NB4 (cell line): Measurements from ENCODE around the gene ZNF316.
A peak's percentile ranks its signal among the peaks of the same experiment; 100 is the strongest.

Experiments
- POLR2A ChIP-seq: IDR thresholded peaks from 2 replicates; pipeline ENCODE4 v1.6.1; 2011; ENCODE audit warnings: mild to moderate bottlenecking; ENCODE audit not compliant: insufficient read length; ENCODE audit errors: extremely low read depth
- TF ChIP-seq, protein P1 (sequence below): IDR thresholded peaks from one replicate; pipeline ENCODE4 v1.5.1; 2012; ENCODE audit warnings: low read depth, low read length

DNA sequence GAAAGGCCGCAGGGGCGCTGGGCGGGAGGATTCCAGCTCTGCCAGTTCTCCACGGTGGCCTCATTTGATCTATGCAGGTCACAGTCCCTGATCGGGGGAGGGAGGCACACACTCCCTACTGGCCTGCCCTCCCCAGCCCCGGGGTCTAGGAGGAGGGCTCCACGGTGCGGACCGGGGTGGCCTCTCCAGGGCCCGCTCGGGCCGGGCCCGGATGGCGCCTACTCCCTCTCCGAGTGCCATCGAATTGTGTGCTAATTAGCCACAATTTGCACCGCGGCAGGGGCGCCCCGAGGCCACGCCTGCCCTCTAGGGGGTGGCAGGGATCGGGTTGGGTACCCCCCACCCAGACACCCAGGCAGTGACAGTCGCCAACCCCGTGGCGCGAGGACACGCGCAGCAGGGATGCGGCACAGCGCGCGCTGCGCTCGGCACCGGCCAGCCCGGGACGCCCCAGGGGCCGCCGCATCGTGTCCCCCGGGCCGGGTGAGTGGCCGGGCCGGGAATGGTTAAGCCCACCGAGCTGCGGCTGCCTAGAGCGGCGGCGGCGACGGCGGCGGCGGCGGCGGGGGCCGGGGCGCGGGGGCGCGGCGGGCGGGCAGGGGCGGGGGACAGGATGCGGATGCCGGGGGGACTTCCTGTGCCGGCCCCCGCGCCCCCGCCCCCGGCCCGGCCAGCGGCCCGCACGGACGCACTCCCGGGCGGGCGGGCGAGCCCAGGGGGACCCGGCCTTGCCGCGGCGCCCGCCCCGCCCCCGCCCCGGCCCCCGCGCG is 22.0 kb upstream of the ZNF316 start, which contains the start of gene ZNF853:
- TF ChIP-seq POLR2A = no peak
- TF ChIP-seq, protein P1, sequence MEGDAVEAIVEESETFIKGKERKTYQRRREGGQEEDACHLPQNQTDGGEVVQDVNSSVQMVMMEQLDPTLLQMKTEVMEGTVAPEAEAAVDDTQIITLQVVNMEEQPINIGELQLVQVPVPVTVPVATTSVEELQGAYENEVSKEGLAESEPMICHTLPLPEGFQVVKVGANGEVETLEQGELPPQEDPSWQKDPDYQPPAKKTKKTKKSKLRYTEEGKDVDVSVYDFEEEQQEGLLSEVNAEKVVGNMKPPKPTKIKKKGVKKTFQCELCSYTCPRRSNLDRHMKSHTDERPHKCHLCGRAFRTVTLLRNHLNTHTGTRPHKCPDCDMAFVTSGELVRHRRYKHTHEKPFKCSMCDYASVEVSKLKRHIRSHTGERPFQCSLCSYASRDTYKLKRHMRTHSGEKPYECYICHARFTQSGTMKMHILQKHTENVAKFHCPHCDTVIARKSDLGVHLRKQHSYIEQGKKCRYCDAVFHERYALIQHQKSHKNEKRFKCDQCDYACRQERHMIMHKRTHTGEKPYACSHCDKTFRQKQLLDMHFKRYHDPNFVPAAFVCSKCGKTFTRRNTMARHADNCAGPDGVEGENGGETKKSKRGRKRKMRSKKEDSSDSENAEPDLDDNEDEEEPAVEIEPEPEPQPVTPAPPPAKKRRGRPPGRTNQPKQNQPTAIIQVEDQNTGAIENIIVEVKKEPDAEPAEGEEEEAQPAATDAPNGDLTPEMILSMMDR = peak; percentile 15
